GM12874 (cell line): ENCODE data around the gene UGT2A1.

Experiments used
- CTCF ChIP-seq: IDR thresholded peaks from 2 replicates; pipeline ENCODE4 v1.5.1; 2011; ENCODE audit warnings: low read depth, mild to moderate bottlenecking, control low read depth, low read length, moderate library complexity; ENCODE audit not compliant: insufficient read depth

UGT2A1 gene

DNA sequence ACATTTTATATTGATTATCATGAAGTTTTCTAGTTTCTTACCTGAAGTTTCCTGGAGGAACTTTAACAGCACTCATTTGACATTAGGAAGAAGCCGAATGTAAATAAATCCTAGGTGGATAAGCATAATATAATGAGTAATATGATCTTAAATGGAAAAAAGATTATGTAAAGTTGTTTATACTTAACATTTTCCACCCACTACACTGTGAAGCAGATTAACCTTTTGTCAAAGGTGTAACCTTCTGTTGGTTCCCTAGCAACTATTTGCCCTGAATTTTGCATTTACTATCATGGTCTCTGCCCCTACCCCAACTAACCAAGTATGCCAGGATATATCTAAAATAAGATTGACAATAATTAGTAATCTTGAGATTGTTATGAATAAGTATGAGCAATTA is at the start of gene UGT2A1:
UGT2A1 (minus strand) TSS at position 101 of the 400 bp plus-strand sequence. CDS start 5,603 bp downstream, outside the sequence.
- TF ChIP-seq CTCF: no peak

DNA sequence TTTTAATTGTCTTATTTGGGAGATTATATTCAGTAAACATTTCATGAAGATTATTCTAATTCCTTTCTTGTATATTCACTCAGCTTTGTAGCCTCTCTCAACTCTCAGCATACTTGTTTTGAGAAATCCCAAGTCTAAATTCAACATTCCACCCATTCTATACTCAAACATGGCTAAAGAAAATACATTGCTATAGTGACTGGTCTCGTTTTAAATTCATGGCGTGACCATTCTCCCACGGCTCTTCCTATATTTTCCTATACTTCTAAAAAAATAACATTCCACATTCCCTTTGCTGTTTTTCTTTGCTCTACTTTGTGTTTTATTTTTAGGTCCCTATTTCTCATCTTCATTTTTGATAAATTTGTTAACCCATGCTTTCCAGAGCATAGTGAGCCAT is 49.2 kb upstream of the UGT2A1 start:
- TF ChIP-seq CTCF: no peak

GRCh38 chr4:69701696-69702095 is 48.6 kb upstream of the UGT2A1 start:
- no peak for TF ChIP-seq CTCF

GRCh38 chr4:69697536-69698242 is 44.6 kb upstream of the UGT2A1 start:
- TF ChIP-seq CTCF: no peak

DNA sequence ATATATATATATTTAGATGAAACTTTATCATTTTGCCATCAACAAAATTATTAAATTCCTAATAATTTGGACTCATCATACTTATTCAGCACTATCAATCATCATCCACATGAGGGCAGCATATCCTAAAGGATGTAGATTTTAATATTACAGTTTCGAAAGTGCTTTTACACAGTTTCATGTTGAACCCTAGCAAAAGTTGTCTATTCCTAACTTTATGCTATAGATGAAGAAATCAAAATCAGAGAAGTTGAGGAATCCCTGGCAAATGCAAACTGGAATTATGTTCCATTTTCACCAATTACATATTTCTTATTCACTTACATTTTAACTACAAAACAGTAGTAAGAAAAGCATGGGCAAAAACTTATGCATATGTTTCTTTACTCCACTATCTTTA is 36.6 kb upstream of the UGT2A1 start:
- TF ChIP-seq CTCF: peak; percentile 19; the same call in 1 of the 2 replicates

- TF ChIP-seq CTCF: no peak
These were observed 31.8 kb upstream of the UGT2A1 start for GRCh38 chr4:69684804-69685203.

GRCh38 chr4:69668680-69669079 is 15.6 kb upstream of the UGT2A1 start:
- no peak for TF ChIP-seq CTCF
